Cardiac muscle cell (in vitro differentiated cells and primary cell): ENCODE results near the gene AQR. TPM values are rescaled to one million over a fixed set of nuclear protein-coding genes. Genes with fewer than 3 reads are reported as not detected.

Experiments
- DNase-seq, 2 donors: peaks; one replicate each; pipeline versions ENCODE4 v3.0.0 to v3.0.0-alpha.2; 2010 to 2017; ENCODE audit warnings: low read depth in 1 of 2, low spot score in 1 of 2
- H3K27ac ChIP-seq: fragments of 200-600 bp; sonication (generic); 2 replicates; pipeline ENCODE4 v1.5.1; 2016
- H3K27me3 ChIP-seq: fragments of 200-600 bp; sonication (generic); 2 replicates; pipeline ENCODE4 v1.6.0; 2016; ENCODE audit warnings: control low read depth
- H3K36me3 ChIP-seq: fragments of 200-600 bp; sonication (generic); 2 replicates; pipeline ENCODE4 v1.5.1; 2016; ENCODE audit warnings: control low read depth
- H3K4me1 ChIP-seq: fragments of 200-600 bp; sonication (generic); 2 replicates; pipeline ENCODE4 v1.8.1; 2017; ENCODE audit warnings: low read depth, mild to moderate bottlenecking, mixed run types
- H3K4me3 ChIP-seq: fragments of 200-600 bp; sonication (generic); 2 replicates; pipeline ENCODE4 v1.5.1; 2016; ENCODE audit warnings: mild to moderate bottlenecking
- H3K9me3 ChIP-seq: fragments of 200-600 bp; sonication (generic); 2 replicates; pipeline ENCODE4 v1.5.1; 2017; ENCODE audit warnings: low read depth, mild to moderate bottlenecking, control low read depth
- polyA plus RNA-seq: library from polyadenylated mRNA; unstranded; fragments of >200 nt; fragmentation: Nextera tagmentation; extraction: Ambion mirVana; gene quantifications from 2 replicates; pipeline ENCODE4 v1.2.1, GENCODE V29; 2016
- total RNA-seq: library from RNA; depleted of rRNA; stranded (reverse); fragments of >200 nt; gene quantifications from 2 replicates; pipeline ENCODE4 v1.2.3, GENCODE V29; 2016
- TF ChIP-seq, protein P1 (sequence below): IDR thresholded peaks from 2 replicates; pipeline ENCODE4 v1.5.1; 2012; ENCODE audit warnings: low read depth, mild to moderate bottlenecking, low read length

AQR gene
- total and polyA plus RNA-seq, 2 experiments from 2014 or later = 14.7 to 20.6 TPM

DNA sequence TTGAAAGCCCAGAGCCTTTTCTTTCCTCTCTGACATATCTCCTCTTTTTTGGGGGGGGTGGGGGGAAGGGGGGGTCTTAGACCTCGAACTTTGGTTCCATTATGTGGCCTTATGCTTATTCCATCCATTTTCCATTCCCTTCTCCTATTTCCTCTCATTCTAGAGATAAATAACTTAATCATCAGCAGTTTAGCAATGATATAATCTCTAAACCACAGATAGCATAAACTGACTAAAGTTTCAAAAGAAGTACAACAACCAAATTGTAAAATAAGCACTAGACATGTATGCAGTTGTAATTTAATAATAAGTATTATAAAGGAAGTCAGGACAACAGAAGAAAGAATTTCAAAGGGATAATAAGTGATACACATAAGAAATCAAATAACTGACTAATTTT lies 64.5 kb downstream of the AQR start:
- Histone ChIP-seq H3K36me3 (peaks cover 22% of the 10 kb centered on the region), H3K4me1 (peaks cover 20% of the 10 kb centered on the region), H3K27ac (no peak overlapping the region), H3K27me3 (no peaks in the 10 kb centered on the region), H3K9me3 (no peaks in the 10 kb centered on the region), H3K4me3 (no peak overlapping the region)
- peak in 1 of 2 donors; percentile 15 for DNase-seq
- TF ChIP-seq, protein P1, sequence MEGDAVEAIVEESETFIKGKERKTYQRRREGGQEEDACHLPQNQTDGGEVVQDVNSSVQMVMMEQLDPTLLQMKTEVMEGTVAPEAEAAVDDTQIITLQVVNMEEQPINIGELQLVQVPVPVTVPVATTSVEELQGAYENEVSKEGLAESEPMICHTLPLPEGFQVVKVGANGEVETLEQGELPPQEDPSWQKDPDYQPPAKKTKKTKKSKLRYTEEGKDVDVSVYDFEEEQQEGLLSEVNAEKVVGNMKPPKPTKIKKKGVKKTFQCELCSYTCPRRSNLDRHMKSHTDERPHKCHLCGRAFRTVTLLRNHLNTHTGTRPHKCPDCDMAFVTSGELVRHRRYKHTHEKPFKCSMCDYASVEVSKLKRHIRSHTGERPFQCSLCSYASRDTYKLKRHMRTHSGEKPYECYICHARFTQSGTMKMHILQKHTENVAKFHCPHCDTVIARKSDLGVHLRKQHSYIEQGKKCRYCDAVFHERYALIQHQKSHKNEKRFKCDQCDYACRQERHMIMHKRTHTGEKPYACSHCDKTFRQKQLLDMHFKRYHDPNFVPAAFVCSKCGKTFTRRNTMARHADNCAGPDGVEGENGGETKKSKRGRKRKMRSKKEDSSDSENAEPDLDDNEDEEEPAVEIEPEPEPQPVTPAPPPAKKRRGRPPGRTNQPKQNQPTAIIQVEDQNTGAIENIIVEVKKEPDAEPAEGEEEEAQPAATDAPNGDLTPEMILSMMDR = no peak

DNA sequence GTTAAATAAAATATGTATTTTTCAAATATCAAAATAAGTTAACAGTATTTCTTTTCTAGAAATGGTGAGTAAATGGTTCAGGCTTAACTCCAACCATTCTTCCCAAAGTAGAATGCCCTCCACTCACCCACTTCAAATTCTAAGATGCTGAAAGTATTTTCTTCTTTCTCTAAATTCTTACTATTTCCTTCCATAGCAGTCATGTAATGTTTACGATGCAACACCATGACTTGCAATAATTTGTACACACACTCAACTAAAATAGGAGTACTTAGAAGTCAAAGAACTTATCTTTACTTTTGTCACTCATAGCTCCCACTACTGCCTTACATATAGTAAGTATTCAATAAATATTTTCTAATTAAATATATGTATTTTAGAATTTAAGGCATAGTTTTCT lies 65.0 kb downstream of the AQR start:
- Histone ChIP-seq H3K27ac (no peak overlapping the region), H3K4me3 (no peak overlapping the region), H3K36me3 (peaks cover 17% of the 10 kb centered on the region)

DNA sequence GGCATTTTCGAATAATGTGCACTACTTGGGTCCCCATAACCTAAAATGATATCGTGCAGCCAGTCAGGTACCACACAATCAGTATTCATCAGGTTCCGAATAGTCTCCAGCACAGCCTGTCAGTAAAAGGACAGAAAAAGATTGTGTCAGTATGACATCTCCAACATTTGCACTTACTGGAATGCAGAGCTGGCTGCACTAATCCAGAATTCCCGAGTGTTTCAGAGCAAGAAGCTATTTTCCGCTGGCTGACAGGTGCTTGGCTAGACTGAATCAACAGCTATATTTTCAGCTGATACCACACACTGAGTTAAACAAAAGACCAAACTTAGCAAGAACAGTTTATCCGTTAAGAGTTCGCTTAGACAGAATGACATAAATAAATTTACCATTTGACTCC lies 68.8 kb downstream of the AQR start:
- Histone ChIP-seq H3K27me3 (no peaks in the 10 kb centered on the region), H3K27ac (peak overlapping the region; percentile 83), H3K36me3 (peaks cover 4% of the 10 kb centered on the region), H3K4me3 (no peak overlapping the region), H3K9me3 (no peaks in the 10 kb centered on the region), H3K4me1 (peaks cover 20% of the 10 kb centered on the region)
- peak in 1 of 2 donors; percentile 69 for DNase-seq
- TF ChIP-seq, protein P1 = no peak

More for the DNA sequence above, 65.0 kb downstream of the AQR start:
- TF ChIP-seq, protein P1 = no peak
- Histone ChIP-seq H3K9me3 (no peaks in the 10 kb centered on the region), H3K27me3 (no peaks in the 10 kb centered on the region), H3K4me1 (peaks cover 20% of the 10 kb centered on the region)
- DNase-seq = peak in 1 of 2 donors; percentile 5

DNA sequence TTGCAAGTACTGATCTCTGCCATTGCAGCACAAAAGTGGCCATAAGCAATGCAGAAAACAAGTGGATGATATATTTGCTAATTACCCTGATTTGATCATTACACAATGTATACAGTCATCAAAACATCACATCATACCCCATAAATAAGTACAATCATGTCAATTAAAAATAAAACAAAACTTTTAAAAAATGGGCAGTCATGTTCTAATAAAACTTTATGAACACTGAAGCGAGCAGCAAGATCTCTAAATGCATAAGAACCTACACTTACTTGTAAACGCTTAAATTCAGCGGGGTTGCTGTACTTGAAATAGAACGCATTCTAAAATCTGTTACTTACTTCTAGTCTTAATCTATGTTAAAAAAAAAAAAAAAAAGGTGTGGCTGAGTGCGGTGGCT lies 73.4 kb downstream of the AQR start:
- H3K9me3 ChIP-seq = no peaks in the 10 kb centered on the region
- H3K27me3 ChIP-seq = no peaks in the 10 kb centered on the region
- TF ChIP-seq, protein P1 = no peak
- DNase-seq = no peak
- peak overlapping the region; percentile 45 for H3K27ac ChIP-seq
- H3K4me1 ChIP-seq = peaks cover 9% of the 10 kb centered on the region
- H3K4me3 ChIP-seq = no peak overlapping the region
- H3K36me3 ChIP-seq = peaks cover 12% of the 10 kb centered on the region

DNA sequence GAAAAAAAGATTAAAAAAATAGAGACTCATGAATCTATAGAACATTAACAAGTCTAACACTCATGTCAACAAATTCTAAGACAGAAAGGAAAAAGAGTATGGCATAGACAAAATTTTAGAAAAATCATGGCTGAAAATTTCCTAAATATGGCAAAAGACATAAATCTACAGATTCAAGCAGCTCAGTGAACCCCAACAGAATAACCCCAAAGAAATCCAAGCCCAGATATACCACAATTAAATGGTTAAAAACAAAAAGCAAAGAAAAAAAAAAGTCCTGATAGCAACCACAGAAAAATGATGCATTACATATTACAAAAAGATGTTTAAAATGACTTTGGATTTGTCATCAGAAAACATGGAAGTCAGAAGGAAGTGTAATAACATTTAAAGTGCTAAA lies 75.6 kb downstream of the AQR start:
- no peaks in the 10 kb centered on the region for H3K9me3 ChIP-seq
- H3K4me3 ChIP-seq = no peak overlapping the region
- no peak overlapping the region for H3K27ac ChIP-seq
- DNase-seq = no peak
- no peaks in the 10 kb centered on the region for H3K27me3 ChIP-seq
- H3K36me3 ChIP-seq = peaks cover 24% of the 10 kb centered on the region
- H3K4me1 ChIP-seq = no peaks in the 10 kb centered on the region
- TF ChIP-seq, protein P1 = no peak
